HepG2 (cell line): ENCODE data around the gene CNOT8. TPM values are rescaled to one million over a fixed set of nuclear protein-coding genes. Genes with fewer than 3 reads are reported as not detected.

Source experiments
- ATAC-seq: fragments of 200-7000 bp; cut with Tn5 transposase; 3 replicates; pipeline ENCODE4 v1.9.1; 2020; ENCODE audit warnings: mild to moderate bottlenecking, moderate library complexity
- BruUV-seq: library from RNA; stranded (reverse); fragments of 400-500 nt; replicated peaks from 2 replicates; lab custom pipeline; 2021; lab: Mats Ljungman, UMichigan
- CTCF ChIA-PET: fragments of 300-600 bp; formaldehyde crosslinking; extraction: SDS; loops from one replicate; lab custom pipeline; 2021; ENCODE audit warnings: low total read pairs, inconsistent platforms, low intra/inter-chr PET ratio; lab: Yijun Ruan, JAX
- POLR2A ChIA-PET: fragments of 350-600 bp; sonication (Branson Sonifier 250); formaldehyde crosslinking; loops from one replicate; lab custom pipeline; 2020; ENCODE audit warnings: antibody characterized with exemption, inconsistent platforms; lab: Yijun Ruan, JAX
- DNase-seq: peaks from one replicate; pipeline ENCODE4 v3.0.0-alpha.2; 2015; ENCODE audit warnings: low spot score
- FAIRE-seq: peaks from 3 replicates; lab custom pipeline; 2011; peaks lifted over from hg19 to GRCh38; lab: Jason Lieb, UNC
- H2AFZ ChIP-seq: one replicate; pipeline ENCODE4 v1.6.1; 2011; ENCODE audit warnings: low read length, inconsistent platforms
- H3K27ac ChIP-seq: fragments of 300-600 bp; 3 replicates; pipeline ENCODE4 v1.8.0; 2011; ENCODE audit warnings: mixed run types, mild to moderate bottlenecking, mixed read lengths, low read length, inconsistent platforms; ENCODE audit not compliant: insufficient read depth; ENCODE audit errors: extremely low read length
- H3K27me3 ChIP-seq, 2 experiments: fragments of 200-600 bp in 1 of 2; 2 replicates in 1 of 2; 3 replicates in 1 of 2; pipeline versions ENCODE4 v1.6.0 to v1.8.0; 2011; ENCODE audit warnings: low read length in 2 of 2, mild to moderate bottlenecking in 2 of 2, moderate library complexity in 2 of 2, inconsistent platforms in 1 of 2; ENCODE audit not compliant: insufficient read depth in 2 of 2, control insufficient read depth in 1 of 2
- H3K36me3 ChIP-seq, 2 experiments: fragments of 200-600 bp in 1 of 2; replicated peaks in 1 of 2; 2 replicates in 1 of 2; 3 replicates in 1 of 2; pipeline versions ENCODE4 v1.5.1 to v1.8.0; 2011; ENCODE audit warnings: low read length in 2 of 2, inconsistent platforms in 1 of 2; ENCODE audit not compliant: insufficient read depth in 2 of 2, control insufficient read depth in 1 of 2
- H3K4me1 ChIP-seq: 2 replicates; pipeline ENCODE4 v1.5.1; 2012; ENCODE audit warnings: low read length, inconsistent platforms; ENCODE audit not compliant: insufficient read depth
- H3K4me2 ChIP-seq: 2 replicates; pipeline ENCODE4 v1.6.0; 2011; ENCODE audit warnings: low read depth, low read length, inconsistent platforms
- H3K4me3 ChIP-seq, 3 experiments: fragments of 200-600 bp in 1 of 3; sonication (generic), shearing (Covaris generic) in 1 of 3; replicated peaks in 1 of 3; 2 replicates each; pipeline ENCODE4 v1.5.1; 2011 to 2016; ENCODE audit warnings: low read length in 3 of 3, inconsistent platforms in 2 of 3, low read depth in 2 of 3, mild to moderate bottlenecking in 2 of 3, control low read depth in 1 of 3, mixed read lengths in 1 of 3; ENCODE audit not compliant: insufficient read depth in 1 of 3
- H3K79me2 ChIP-seq: one replicate; pipeline ENCODE4 v1.6.1; 2011; ENCODE audit warnings: low read length, inconsistent platforms; ENCODE audit not compliant: insufficient read depth
- H3K9ac ChIP-seq: 2 replicates; pipeline ENCODE4 v1.6.0; 2011; ENCODE audit warnings: mild to moderate bottlenecking, low read depth, low read length, inconsistent platforms; ENCODE audit not compliant: insufficient read depth
- H3K9me3 ChIP-seq: 2 replicates; pipeline ENCODE4 v1.5.1; 2012; ENCODE audit warnings: mild to moderate bottlenecking, low read length
- H4K20me1 ChIP-seq: 2 replicates; pipeline ENCODE4 v1.6.0; 2011; ENCODE audit warnings: inconsistent platforms, mild to moderate bottlenecking, low read length, moderate library complexity; ENCODE audit not compliant: insufficient read depth
- AGO1 ChIP-seq: fragments of 200-400 bp; formaldehyde crosslinking; IDR thresholded peaks from 2 replicates; pipeline ENCODE4 v1.6.1; 2017; ENCODE audit warnings: mild to moderate bottlenecking, low read depth, low read length, moderate library complexity; ENCODE audit not compliant: poor library complexity, severe bottlenecking
- EED ChIP-seq: sonication (generic); formaldehyde crosslinking; IDR thresholded peaks from 2 replicates; pipeline ENCODE4 v1.5.0; 2020; ENCODE audit warnings: mild to moderate bottlenecking, missing genetic modification reagents
- MAFK ChIP-seq, 2 experiments: IDR thresholded peaks in 1 of 2; conservative IDR thresholded peaks in 1 of 2; 2 replicates each; pipeline ENCODE4 v1.6.1; 2011; ENCODE audit warnings: improper control_type of control experiment in 2 of 2, low read length in 2 of 2
- NR0B2 ChIP-seq: sonication (generic); formaldehyde crosslinking; IDR thresholded peaks from 2 replicates; pipeline ENCODE4 v1.4.0; 2020; ENCODE audit warnings: mild to moderate bottlenecking, missing genetic modification reagents
- NRL ChIP-seq: sonication (generic); formaldehyde crosslinking; IDR thresholded peaks from 2 replicates; pipeline ENCODE4 v1.5.0; 2020; ENCODE audit warnings: missing genetic modification reagents, mild to moderate bottlenecking, moderate library complexity, borderline replicate concordance
- POLR2AphosphoS5 ChIP-seq: IDR thresholded peaks from 2 replicates; pipeline ENCODE4 v1.6.1; 2012; ENCODE audit warnings: low read depth, low read length
- RCOR2 ChIP-seq: IDR thresholded peaks from 2 replicates; pipeline ENCODE4 v1.6.1; 2016; ENCODE audit warnings: missing biosample characterization, missing genetic modification reagents
- RNF219 ChIP-seq: sonication (generic); formaldehyde crosslinking; IDR thresholded peaks from 2 replicates; pipeline ENCODE4 v1.5.0; 2020; ENCODE audit warnings: mild to moderate bottlenecking, missing genetic modification reagents
- ZFAT ChIP-seq: sonication (generic); formaldehyde crosslinking; conservative IDR thresholded peaks from 2 replicates; pipeline ENCODE4 v1.8.1; 2023; ENCODE audit warnings: missing genetic modification reagents, inconsistent platforms
- ZNF121 ChIP-seq: sonication (generic); formaldehyde crosslinking; IDR thresholded peaks from 2 replicates; pipeline ENCODE4 v1.5.0; 2020; ENCODE audit warnings: mild to moderate bottlenecking, missing genetic modification reagents
- ZNF337 ChIP-seq: sonication (generic); formaldehyde crosslinking; IDR thresholded peaks from 2 replicates; pipeline ENCODE4 v1.5.1; 2020; ENCODE audit warnings: missing genetic modification reagents, low read depth, mild to moderate bottlenecking, borderline replicate concordance
- ZNF431 ChIP-seq: sonication (generic); formaldehyde crosslinking; IDR thresholded peaks from 2 replicates; pipeline ENCODE4 v1.9.0; 2022; ENCODE audit warnings: missing genetic modification reagents, low read depth, mild to moderate bottlenecking, borderline replicate concordance
- ZNF460 ChIP-seq: sonication (generic); formaldehyde crosslinking; IDR thresholded peaks from 2 replicates; pipeline ENCODE4 v1.5.1; 2020; ENCODE audit warnings: missing genetic modification reagents, mild to moderate bottlenecking, borderline replicate concordance
- ZNF598 ChIP-seq: sonication (generic); formaldehyde crosslinking; IDR thresholded peaks from 2 replicates; pipeline ENCODE4 v1.5.1; 2020; ENCODE audit warnings: mild to moderate bottlenecking, missing genetic modification reagents, borderline replicate concordance
- ZNF737 ChIP-seq: sonication (generic); formaldehyde crosslinking; IDR thresholded peaks from 2 replicates; pipeline ENCODE4 v1.5.0; 2020; ENCODE audit warnings: missing genetic modification reagents, mild to moderate bottlenecking, borderline replicate concordance
- WGBS: methylation state at CpG from one replicate; pipeline ENCODE4 v1.1.6; 2017; ENCODE audit warnings: low lambda C conversion rate; 5-methylcytosine and 5-hydroxymethylcytosine counted together
- in situ Hi-C: cut with HindIII; loops from 2 replicates; pipeline ENCODE4 v1.10.0; 2017; ENCODE audit warnings: low pct_unique_long_range_greater_than_20kb; ENCODE audit not compliant: extremely low pct_ligation_motif_present
- intact Hi-C: fragments of 100-400 bp; cut with micrococcal nuclease; formaldehyde crosslinking; loops from one replicate; pipeline ENCODE4 v1.10.0; 2022; ENCODE audit not compliant: unreplicated experiment
- polyA plus RNA-seq, 8 experiments: library from polyadenylated mRNA; depleted of rRNA in 3 of 8; stranded (reverse) in 7 of 8; unstranded in 1 of 8; fragments of >200 nt; fragmentation: Illumina TruSeq in 4 of 8; extraction: Trizol in 4 of 8; gene quantifications; 2 replicates each; pipeline versions ENCODE4 v1.2.1 to v1.2.3, GENCODE V29; 2011 to 2016; ENCODE audit warnings: low read depth in 4 of 8, missing spikeins in 1 of 8, mixed read lengths in 1 of 8; ENCODE audit not compliant: insufficient read depth in 1 of 8
- total RNA-seq, 5 experiments: library from RNA; depleted of rRNA; stranded (reverse); fragments of >200 nt; fragmentation: Illumina TruSeq; extraction: Trizol; gene quantifications; 2 replicates each; pipeline ENCODE4 v1.2.3, GENCODE V29; 2016; ENCODE audit warnings: low read depth in 1 of 5

Gene CNOT8
- total and polyA plus RNA-seq, 2 of the 13 experiments (the other 11 are each of a cell fraction or from before 2014, with no cell fraction given): 37.1 to 74.9 TPM

GRCh38 chr5:154840435-154841272, 17.8 kb upstream of the CNOT8 start:
- no peak for DNase-seq
- Histone ChIP-seq H3K4me3 (no peak overlapping the region), H3K4me2 (no peak overlapping the region), H3K9ac (no peak overlapping the region), H3K36me3 (peaks cover 0 to 6% of the 10 kb centered on the region in 2 experiments; a peak in 2 of 5 replicates), H3K27me3 (no peaks in the 10 kb centered on the region)
- CTCF ChIA-PET: no interaction called here
- 96% methylated on average over 3 of the region's 6 CpGs for WGBS
- in situ Hi-C loops (no loop called here), intact Hi-C loops (no loop called here)
- TF ChIP-seq ZNF121 (CRISPR knock-in tag) (peak; percentile 80), ZNF460 (CRISPR knock-in tag) (no peak), ZNF737 (CRISPR knock-in tag) (0 out of 2 replicates have a peak, but pooled peaks have one; percentile 5), EED (CRISPR knock-in tag) (no peak)
- TF ChIP-seq, all 625 proteins: peak for 2
- Histone ChIP-seq H3K4me1 (peaks cover 89% of the 10 kb centered on the region), H3K79me2 (no peaks in the 10 kb centered on the region), H3K27ac (no peak overlapping the region), H2AFZ (no peak overlapping the region), H3K9me3 (no peaks in the 10 kb centered on the region), H4K20me1 (no peaks in the 10 kb centered on the region)
- BruUV-seq: no TSS peak
- POLR2A ChIA-PET: interaction anchor here (0.7 to 1.4 kb wide), 4 partner anchors 10 to 158 kb away, joined by 3 to 8 read pairs (median 4); partner anchors contain the start of genes CNOT8 and FAXDC2
- no peak for ATAC-seq
- no peak for FAIRE-seq

- intact Hi-C loops (no loop called here), in situ Hi-C loops (no loop called here)
- Histone ChIP-seq H3K4me2 (no peak overlapping the region), H3K79me2 (no peaks in the 10 kb centered on the region), H3K27ac (no peak overlapping the region), H4K20me1 (no peaks in the 10 kb centered on the region), H3K4me1 (peaks cover 89% of the 10 kb centered on the region), H3K36me3 (peaks cover 0 to 3% of the 10 kb centered on the region in 2 experiments; a peak in 2 of 5 replicates), H3K27me3 (no peaks in the 10 kb centered on the region), H3K4me3 (no peak overlapping the region), H3K9ac (no peak overlapping the region), H2AFZ (no peak overlapping the region), H3K9me3 (no peaks in the 10 kb centered on the region)
- ChIA-PET POLR2A (interaction anchor here (1.2 to 1.4 kb wide), 3 partner anchors 9 to 17 kb away, joined by 3 to 8 read pairs (median 3); partner anchors contain the start of genes CNOT8 and FAXDC2), CTCF (no interaction called here)
- BruUV-seq: no TSS peak
- ATAC-seq (no peak), DNase-seq (no peak), FAIRE-seq (no peak)
- TF ChIP-seq RCOR2 (CRISPR knock-in tag): no peak
- TF ChIP-seq ZFAT (CRISPR knock-in tag): no peak
- TF ChIP-seq POLR2AphosphoS5: no peak
- no peak for TF ChIP-seq ZNF337 (CRISPR knock-in tag)
- TF ChIP-seq ZNF431 (CRISPR knock-in tag): no peak
- TF ChIP-seq RNF219 (CRISPR knock-in tag): no peak
- TF ChIP-seq ZNF598 (CRISPR knock-in tag): no peak
- no peak for TF ChIP-seq MAFK (conservative IDR thresholded peaks at IDR 0.05 in 1 of 2, IDR thresholded peaks at IDR 0.05 in 1 of 2; ENCODE audit: low read length in 2 of 2)
- no peak for TF ChIP-seq NRL (CRISPR knock-in tag)
- TF ChIP-seq AGO1: no peak
- no peak for TF ChIP-seq NR0B2 (CRISPR knock-in tag)
Observed at GRCh38 chr5:154841273-154841661, 17.2 kb upstream of the CNOT8 start.
